H54 (cell line): ENCODE measurements around the gene RANBP17.
"Not testable (repeated sequence)": the region's sequence is repeated elsewhere in the genome, so short reads cannot be mapped to it uniquely, and the experiment has no call there.

Experiments used
- DNase-seq: peaks from one replicate; pipeline ENCODE4 v3.0.0; 2011; ENCODE audit warnings: low spot score, mixed read lengths; ENCODE audit not compliant: insufficient read length
- FAIRE-seq: peaks from 3 replicates; lab custom pipeline; 2011; peaks lifted over from hg19 to GRCh38; lab: Jason Lieb, UNC
- POLR2A ChIP-seq: IDR thresholded peaks from 2 replicates; pipeline ENCODE4 v1.6.1; 2011; ENCODE audit warnings: low read depth, mild to moderate bottlenecking, low read length

RANBP17 gene

GRCh38 chr5:170861917-170862766, at the start of gene RANBP17:
Gene RANBP17 (plus strand): TSS chr5:170862018.
- TF ChIP-seq POLR2A, result no peak
- FAIRE-seq, result no peak
- DNase-seq, result no peak

DNA sequence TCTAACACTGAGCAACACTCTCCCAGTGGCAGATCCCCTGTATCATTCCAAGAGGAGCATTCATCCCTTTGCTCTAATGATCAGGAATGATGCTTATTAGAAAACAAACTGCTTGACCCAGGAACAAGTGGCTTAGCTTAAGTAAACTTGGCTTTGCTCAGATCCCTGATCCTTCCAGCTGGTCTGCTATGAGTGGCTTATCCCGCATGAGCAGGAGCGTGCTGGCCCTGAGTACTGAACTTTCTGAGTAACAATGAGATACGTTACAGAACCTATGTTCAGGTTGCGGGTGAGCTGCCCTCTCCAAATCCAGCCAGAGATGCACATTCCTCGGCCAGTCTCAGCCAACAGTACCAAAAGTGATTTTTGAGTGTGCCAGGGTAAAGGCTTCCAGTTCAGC, 48.6 kb upstream of the RANBP17 start:
- FAIRE-seq, result no peak
- no peak for TF ChIP-seq POLR2A

GRCh38 chr5:170817195-170817594, 44.6 kb upstream of the RANBP17 start:
- TF ChIP-seq POLR2A, result no peak
- DNase-seq (no peak), FAIRE-seq (no peak)

More for the DNA sequence above, 48.6 kb upstream of the RANBP17 start:
- DNase-seq, result no peak

- DNase-seq (no peak), FAIRE-seq (no peak)
- no peak for TF ChIP-seq POLR2A
Observed at GRCh38 chr5:170818232-170818631, 43.6 kb upstream of the RANBP17 start.

DNA sequence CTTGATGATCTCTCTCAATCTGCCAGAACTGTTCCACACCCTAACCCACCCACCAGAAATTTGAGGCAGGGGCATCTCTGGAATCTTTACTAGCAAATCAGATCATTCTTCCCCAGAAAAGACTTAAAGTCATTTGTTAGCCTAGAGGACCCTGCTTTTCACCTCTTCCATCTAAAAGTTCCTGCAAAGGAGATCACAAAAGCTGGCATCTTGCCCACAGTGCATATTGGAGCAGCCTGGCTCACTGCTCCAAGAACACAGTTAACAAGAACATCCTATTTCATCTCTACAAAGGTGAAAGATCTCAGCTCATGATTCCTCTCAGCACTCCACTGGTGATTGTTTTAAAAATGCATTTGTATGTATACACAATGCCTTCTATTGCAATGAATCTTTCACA, 42.0 kb upstream of the RANBP17 start:
- TF ChIP-seq POLR2A, result no peak
- no peak for FAIRE-seq
- no peak for DNase-seq

- no peak for FAIRE-seq
- no peak for DNase-seq
- TF ChIP-seq POLR2A, result no peak
Observed at GRCh38 chr5:170821257-170821800, 40.5 kb upstream of the RANBP17 start.

- no peak for TF ChIP-seq POLR2A
- FAIRE-seq, result no peak
- no peak for DNase-seq
Observed at GRCh38 chr5:170826117-170826516, 35.7 kb upstream of the RANBP17 start.

- DNase-seq (no peak), FAIRE-seq (no peak)
- no peak for TF ChIP-seq POLR2A
Observed at GRCh38 chr5:170832241-170832640, 29.6 kb upstream of the RANBP17 start.

DNA sequence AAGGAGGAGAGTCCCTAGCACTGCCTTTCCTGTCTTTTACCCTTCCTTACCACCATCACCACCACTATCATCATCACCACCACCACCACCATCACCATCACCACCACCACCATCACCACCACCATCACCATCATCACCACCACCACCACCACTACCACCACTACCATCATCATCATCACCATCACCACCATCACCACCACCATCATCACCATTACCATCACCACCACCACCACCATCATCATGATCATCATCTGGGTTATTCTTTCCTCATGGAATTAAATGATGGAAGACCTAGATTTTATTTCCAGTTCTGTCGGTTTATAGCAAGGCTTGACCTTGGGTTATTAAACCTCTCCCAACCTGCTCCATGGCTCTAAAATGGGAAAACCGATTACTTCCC, 27.8 kb upstream of the RANBP17 start:
- not testable (repeated sequence) for DNase-seq, FAIRE-seq

GRCh38 chr5:170836226-170836625, 25.6 kb upstream of the RANBP17 start:
- FAIRE-seq, result no peak
- DNase-seq, result no peak
- TF ChIP-seq POLR2A, result no peak

GRCh38 chr5:170843870-170844269, 17.9 kb upstream of the RANBP17 start:
- no peak for FAIRE-seq
- DNase-seq, result no peak
- no peak for TF ChIP-seq POLR2A

GRCh38 chr5:170844651-170845050, 17.2 kb upstream of the RANBP17 start:
- DNase-seq (no peak), FAIRE-seq (no peak)

GRCh38 chr5:170846416-170846815, 15.4 kb upstream of the RANBP17 start:
- DNase-seq (no peak), FAIRE-seq (no peak)
- TF ChIP-seq POLR2A, result no peak

More at GRCh38 chr5:170844651-170845050, 17.2 kb upstream of the RANBP17 start:
- TF ChIP-seq POLR2A, result no peak

DNA sequence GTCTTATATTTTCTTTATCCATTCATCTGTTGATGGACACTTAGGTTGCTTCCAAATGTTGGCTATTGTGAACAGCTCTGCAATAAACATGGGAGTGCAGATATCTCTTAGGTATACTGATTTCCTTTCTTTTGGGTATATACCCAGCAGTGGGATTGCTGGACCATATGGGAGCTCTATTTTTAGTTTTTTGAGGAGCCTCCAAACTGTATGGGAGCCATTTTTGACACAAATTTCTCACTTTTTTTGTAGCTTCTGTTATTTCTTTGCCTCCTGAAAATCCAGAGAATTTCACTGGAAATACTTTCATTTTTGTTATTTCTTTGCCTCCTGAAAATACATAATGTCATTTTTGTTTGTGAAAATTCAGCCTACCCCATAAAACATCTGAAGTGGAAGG, 15.0 kb upstream of the RANBP17 start:
- FAIRE-seq (no peak), DNase-seq (no peak)
- no peak for TF ChIP-seq POLR2A

DNA sequence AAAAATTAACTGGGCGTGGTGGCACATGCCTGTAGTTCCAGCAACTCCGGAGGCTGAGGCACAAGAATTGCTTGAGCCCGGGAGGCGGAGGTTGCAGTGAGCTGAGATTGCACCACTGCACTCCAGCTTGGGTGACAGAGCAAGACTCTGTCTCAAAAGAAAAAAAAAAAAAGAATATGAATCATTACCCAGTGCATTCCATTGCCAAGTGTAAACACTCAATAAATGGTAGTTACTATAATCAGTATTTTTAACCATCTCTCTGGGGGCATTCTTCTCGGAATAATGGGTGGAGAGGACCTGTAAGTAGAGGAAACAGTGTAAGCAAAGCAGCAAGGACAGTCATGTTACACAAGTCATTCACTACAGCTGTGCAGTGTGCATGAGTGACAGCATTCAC, 13.8 kb upstream of the RANBP17 start:
- TF ChIP-seq POLR2A, result no peak
- DNase-seq (no peak), FAIRE-seq (no peak)

DNA sequence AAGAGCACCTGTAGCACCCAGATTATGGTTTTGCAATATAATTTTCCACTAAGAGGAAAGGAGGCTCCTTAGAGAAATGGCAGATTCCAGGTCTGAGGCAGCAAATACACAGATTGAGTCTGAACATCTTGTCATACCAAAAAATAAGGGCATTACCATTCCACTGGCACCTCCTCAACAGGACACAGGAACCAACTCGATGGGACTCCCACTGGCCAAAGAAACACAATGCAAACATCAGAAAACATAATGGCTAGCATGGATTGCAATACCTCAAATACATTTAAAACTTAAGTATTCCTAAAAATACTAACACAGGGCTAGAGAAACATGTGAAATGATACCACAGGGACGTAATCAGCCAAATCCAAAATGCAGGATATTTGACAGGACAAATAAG, 12.4 kb upstream of the RANBP17 start:
- FAIRE-seq (no peak), DNase-seq (no peak)
- no peak for TF ChIP-seq POLR2A
